Measurements from ENCODE around the gene RNF31. TPM values are rescaled to one million over a fixed set of nuclear protein-coding genes. Genes with fewer than 3 reads are reported as not detected.

RNF31 gene
- total and polyA plus RNA-seq, 2 donors (not counting 1 experiment from before 2014, with no cell fraction given): 69.8 to 103 TPM

DNA sequence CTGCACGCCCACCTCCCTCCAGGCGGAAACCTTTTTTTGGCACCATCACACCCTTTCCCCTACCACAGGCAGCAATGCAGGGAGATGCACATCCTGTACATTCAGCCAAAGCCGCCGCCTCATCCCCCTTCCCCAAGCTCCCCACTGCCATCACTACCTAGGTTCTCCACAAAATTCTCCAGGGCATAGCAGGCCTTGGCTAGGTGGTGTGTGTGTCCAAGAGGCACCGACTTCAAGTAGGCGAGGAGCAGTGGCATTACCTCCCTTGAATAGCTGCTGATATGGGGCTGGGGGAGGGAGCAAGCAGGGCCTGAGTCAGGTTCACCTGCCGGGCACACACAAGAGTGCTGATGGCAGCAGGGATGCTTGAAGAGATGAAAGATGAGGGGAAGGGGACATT lies 37.7 kb downstream of the RNF31 start:
- H3K4me2 ChIP-seq (replicated peaks; ENCODE audit: low read depth, low read length, poor library complexity, severe bottlenecking): no peak overlapping the region
- H3K4me3 ChIP-seq (ENCODE audit: control extremely low read depth in 1 of 5, extremely low read depth in 1 of 5, insufficient read depth in 1 of 5, low read depth in 2 of 5, low read length in 4 of 5): no peak overlapping the region
- H3K4me3 Mint-ChIP-seq: no peak overlapping the region
- no peak overlapping the region for H3K27ac Mint-ChIP-seq
- no peak overlapping the region for H3K27ac ChIP-seq (ENCODE audit: low read length in 2 of 2)
- H3K9me3 ChIP-seq (ENCODE audit: control extremely low read depth in 1 of 3, control insufficient read depth in 2 of 3, insufficient read depth in 1 of 3, low read length in 2 of 3): no peaks in the 10 kb centered on the region
- peaks cover 14 to 17% of the 10 kb centered on the region in 2 donors for H3K4me1 ChIP-seq (ENCODE audit: control insufficient read depth in 2 of 2, insufficient read depth in 2 of 2, low read length in 2 of 2)
- intact Hi-C loops (cut with micrococcal nuclease): no loop called here
- no peak for TF ChIP-seq EZH2 (IDR thresholded peaks at IDR 0.05; ENCODE audit: borderline replicate concordance, insufficient read depth, low read depth, low read length, poor library complexity, severe bottlenecking)
- TF ChIP-seq, protein P1, sequence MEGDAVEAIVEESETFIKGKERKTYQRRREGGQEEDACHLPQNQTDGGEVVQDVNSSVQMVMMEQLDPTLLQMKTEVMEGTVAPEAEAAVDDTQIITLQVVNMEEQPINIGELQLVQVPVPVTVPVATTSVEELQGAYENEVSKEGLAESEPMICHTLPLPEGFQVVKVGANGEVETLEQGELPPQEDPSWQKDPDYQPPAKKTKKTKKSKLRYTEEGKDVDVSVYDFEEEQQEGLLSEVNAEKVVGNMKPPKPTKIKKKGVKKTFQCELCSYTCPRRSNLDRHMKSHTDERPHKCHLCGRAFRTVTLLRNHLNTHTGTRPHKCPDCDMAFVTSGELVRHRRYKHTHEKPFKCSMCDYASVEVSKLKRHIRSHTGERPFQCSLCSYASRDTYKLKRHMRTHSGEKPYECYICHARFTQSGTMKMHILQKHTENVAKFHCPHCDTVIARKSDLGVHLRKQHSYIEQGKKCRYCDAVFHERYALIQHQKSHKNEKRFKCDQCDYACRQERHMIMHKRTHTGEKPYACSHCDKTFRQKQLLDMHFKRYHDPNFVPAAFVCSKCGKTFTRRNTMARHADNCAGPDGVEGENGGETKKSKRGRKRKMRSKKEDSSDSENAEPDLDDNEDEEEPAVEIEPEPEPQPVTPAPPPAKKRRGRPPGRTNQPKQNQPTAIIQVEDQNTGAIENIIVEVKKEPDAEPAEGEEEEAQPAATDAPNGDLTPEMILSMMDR (IDR thresholded peaks at IDR 0.05): no peak
- H3K9me3 Mint-ChIP-seq (ENCODE audit: insufficient read depth): no peaks in the 10 kb centered on the region
- H3K9ac ChIP-seq (ENCODE audit: low read length): no peak overlapping the region
- 97% methylated on average over 5 of the region's 7 CpGs for WGBS (ENCODE audit: insufficient coverage)
- ATAC-seq (ENCODE audit: low read depth) (no peak), DNase-seq (no peak)
- POLR2A ChIA-PET: interaction anchor here (0.8 kb wide), 1 partner anchor 23 kb away, joined by 6 read pairs; no protein-coding TSS in a partner anchor
- peaks cover 34% of the 10 kb centered on the region for H3K79me2 ChIP-seq (ENCODE audit: control insufficient read depth, insufficient read depth, low read length)
- H3K4me1 Mint-ChIP-seq: peaks cover 27% of the 10 kb centered on the region
- no peaks in the 10 kb centered on the region for H4K20me1 ChIP-seq (ENCODE audit: control insufficient read depth, insufficient read depth, low read length, poor library complexity, severe bottlenecking)
- no peak overlapping the region for H2AFZ ChIP-seq (ENCODE audit: insufficient read depth, low read depth, low read length, poor library complexity, severe bottlenecking)
- H3K27me3 ChIP-seq (replicated peaks in 1 of 4; ENCODE audit: control extremely low read depth in 1 of 4, control insufficient read depth in 3 of 4, insufficient read depth in 4 of 4, low read length in 3 of 4): no peaks in the 10 kb centered on the region
- peaks cover 4 to 67% of the 10 kb centered on the region in 2 experiments for H3K36me3 ChIP-seq (replicated peaks in 1 of 2; ENCODE audit: control extremely low read depth in 1 of 2, control insufficient read depth in 1 of 2, extremely low read depth in 1 of 2, insufficient read depth in 2 of 2, low read length in 1 of 2)
- CTCF ChIA-PET: no interaction called here
- no peaks in the 10 kb centered on the region for H3K27me3 Mint-ChIP-seq

GRCh38 chr14:24185741-24186140 lies 38.4 kb downstream of the RNF31 start:
- DNase-seq: no peak
- H3K36me3 ChIP-seq (replicated peaks in 1 of 2; ENCODE audit: control extremely low read depth in 1 of 2, control insufficient read depth in 1 of 2, extremely low read depth in 1 of 2, insufficient read depth in 2 of 2, low read length in 1 of 2): peaks cover 4 to 64% of the 10 kb centered on the region in 2 experiments
- H3K4me3 Mint-ChIP-seq: no peak overlapping the region

More at GRCh38 chr14:24185741-24186140, 38.4 kb downstream of the RNF31 start:
- Histone ChIP-seq H3K79me2 (ENCODE audit: control insufficient read depth, insufficient read depth, low read length) (peaks cover 34% of the 10 kb centered on the region), H3K9me3 (ENCODE audit: control extremely low read depth in 1 of 3, control insufficient read depth in 2 of 3, insufficient read depth in 1 of 3, low read length in 2 of 3) (no peaks in the 10 kb centered on the region), H3K9ac (ENCODE audit: low read length) (no peak overlapping the region), H4K20me1 (ENCODE audit: control insufficient read depth, insufficient read depth, low read length, poor library complexity, severe bottlenecking) (no peaks in the 10 kb centered on the region), H3K4me3 (ENCODE audit: control extremely low read depth in 1 of 5, extremely low read depth in 1 of 5, insufficient read depth in 1 of 5, low read depth in 2 of 5, low read length in 4 of 5) (no peak overlapping the region), H3K27ac (ENCODE audit: low read length in 2 of 2) (no peak overlapping the region), H3K27me3 (replicated peaks in 1 of 4; ENCODE audit: control extremely low read depth in 1 of 4, control insufficient read depth in 3 of 4, insufficient read depth in 4 of 4, low read length in 3 of 4) (no peaks in the 10 kb centered on the region), H2AFZ (ENCODE audit: insufficient read depth, low read depth, low read length, poor library complexity, severe bottlenecking) (no peak overlapping the region), H3K4me1 (ENCODE audit: control insufficient read depth in 2 of 2, insufficient read depth in 2 of 2, low read length in 2 of 2) (peaks cover 14 to 17% of the 10 kb centered on the region in 2 donors), H3K4me2 (replicated peaks; ENCODE audit: low read depth, low read length, poor library complexity, severe bottlenecking) (no peak overlapping the region)
- Mint-ChIP-seq H3K9me3 (ENCODE audit: insufficient read depth) (no peaks in the 10 kb centered on the region), H3K27me3 (no peaks in the 10 kb centered on the region), H3K4me1 (peaks cover 25% of the 10 kb centered on the region), H3K27ac (no peak overlapping the region)
- intact Hi-C loops (cut with micrococcal nuclease): no loop called here
- POLR2A ChIA-PET: interaction anchor here (1.0 kb wide), 1 partner anchor 10 kb away, joined by 3 read pairs; the partner anchor contains the start of gene TM9SF1
- no peak for ATAC-seq (ENCODE audit: low read depth)
- CTCF ChIA-PET: interaction anchor here (0.8 to 1.5 kb wide), 2 partner anchors 12 to 147 kb away, joined by 3 read pairs; no protein-coding TSS in a partner anchor
- TF ChIP-seq, protein P1 (IDR thresholded peaks at IDR 0.05): no peak
- no peak for TF ChIP-seq EZH2 (IDR thresholded peaks at IDR 0.05; ENCODE audit: borderline replicate concordance, insufficient read depth, low read depth, low read length, poor library complexity, severe bottlenecking)
- WGBS (ENCODE audit: insufficient coverage): 96% methylated on average over 11 of the region's 11 CpGs
